ENCODE results near the gene CMBL. TPM values are rescaled to one million over a fixed set of nuclear protein-coding genes. Genes with fewer than 3 reads are reported as not detected.

CMBL gene
- total and polyA plus RNA-seq, 2 of the 13 experiments (the other 11 are each of a cell fraction or from before 2014, with no cell fraction given) = 11.5 to 17.0 TPM

- no TSS peak for BruUV-seq (replicated peaks)
- POLR2A ChIA-PET = no interaction called here
Measured at GRCh38 chr5:10338686-10339057, 31.0 kb upstream of the CMBL start.

More at GRCh38 chr5:10338686-10339057, 31.0 kb upstream of the CMBL start:
- ATAC-seq (no peak), DNase-seq (ENCODE audit: low spot score) (no peak), FAIRE-seq (no peak)
- intact Hi-C loops (cut with micrococcal nuclease; ENCODE audit: unreplicated experiment) (no loop called here), in situ Hi-C loops (cut with HindIII; ENCODE audit: extremely low pct_ligation_motif_present, low pct_unique_long_range_greater_than_20kb) (no loop called here)
- no peak overlapping the region for H3K4me3 ChIP-seq (replicated peaks in 1 of 3; ENCODE audit: insufficient read depth in 1 of 3, low read depth in 2 of 3, low read length in 3 of 3)
- no peaks in the 10 kb centered on the region for H3K9me3 ChIP-seq (ENCODE audit: low read length)
- no peaks in the 10 kb centered on the region for H3K79me2 ChIP-seq (ENCODE audit: insufficient read depth, low read length)
- CTCF ChIA-PET (ENCODE audit: low intra/inter-chr PET ratio, low total read pairs) = no interaction called here
- 64% methylated on average over 2 of the region's 2 CpGs for WGBS (ENCODE audit: low lambda C conversion rate)
- peaks cover 13% of the 10 kb centered on the region for H3K4me1 ChIP-seq (ENCODE audit: insufficient read depth, low read length)
- no peaks in the 10 kb centered on the region for H3K27me3 ChIP-seq (ENCODE audit: control insufficient read depth in 1 of 2, insufficient read depth in 2 of 2, low read length in 2 of 2)
- no peak overlapping the region for H3K9ac ChIP-seq (ENCODE audit: insufficient read depth, low read depth, low read length)
- no peaks in the 10 kb centered on the region for H3K36me3 ChIP-seq (replicated peaks in 1 of 2; ENCODE audit: control insufficient read depth in 1 of 2, insufficient read depth in 2 of 2, low read length in 2 of 2)
- no peak for TF ChIP-seq ZNF414 (CRISPR knock-in tag; IDR thresholded peaks at IDR 0.05)
- no peak for TF ChIP-seq ZNF512 (CRISPR knock-in tag; IDR thresholded peaks at IDR 0.05)
- no peak for TF ChIP-seq KDM6A (CRISPR knock-in tag; IDR thresholded peaks at IDR 0.05; ENCODE audit: low read depth)
- no peak for TF ChIP-seq RNF219 (CRISPR knock-in tag; IDR thresholded peaks at IDR 0.05)
- no peak for TF ChIP-seq ARID3A (IDR thresholded peaks at IDR 0.05; ENCODE audit: low read depth, low read length)
- TF ChIP-seq SALL1 (CRISPR knock-in tag; IDR thresholded peaks at IDR 0.05) = no peak
- TF ChIP-seq ZNF891 (CRISPR knock-in tag; IDR thresholded peaks at IDR 0.05) = no peak
- TF ChIP-seq ELK4 (CRISPR knock-in tag; IDR thresholded peaks at IDR 0.05; ENCODE audit: borderline replicate concordance) = no peak
- TF ChIP-seq ZSCAN29 (CRISPR knock-in tag; conservative IDR thresholded peaks at IDR 0.05) = no peak
- TF ChIP-seq ETS1 (CRISPR knock-in tag; IDR thresholded peaks at IDR 0.05) = no peak
- no peak overlapping the region for H3K27ac ChIP-seq (ENCODE audit: extremely low read length, insufficient read depth, low read length)
- no peaks in the 10 kb centered on the region for H4K20me1 ChIP-seq (ENCODE audit: insufficient read depth, low read length)
- no peak overlapping the region for H2AFZ ChIP-seq (ENCODE audit: low read length)
- no peak overlapping the region for H3K4me2 ChIP-seq (ENCODE audit: low read depth, low read length)

Data from HepG2 (cell line).